ENCODE data around the gene CPLX1.

GRCh38 chr4:815464-816146, 10.3 kb downstream of the CPLX1 start:
- TF ChIP-seq, protein P1, sequence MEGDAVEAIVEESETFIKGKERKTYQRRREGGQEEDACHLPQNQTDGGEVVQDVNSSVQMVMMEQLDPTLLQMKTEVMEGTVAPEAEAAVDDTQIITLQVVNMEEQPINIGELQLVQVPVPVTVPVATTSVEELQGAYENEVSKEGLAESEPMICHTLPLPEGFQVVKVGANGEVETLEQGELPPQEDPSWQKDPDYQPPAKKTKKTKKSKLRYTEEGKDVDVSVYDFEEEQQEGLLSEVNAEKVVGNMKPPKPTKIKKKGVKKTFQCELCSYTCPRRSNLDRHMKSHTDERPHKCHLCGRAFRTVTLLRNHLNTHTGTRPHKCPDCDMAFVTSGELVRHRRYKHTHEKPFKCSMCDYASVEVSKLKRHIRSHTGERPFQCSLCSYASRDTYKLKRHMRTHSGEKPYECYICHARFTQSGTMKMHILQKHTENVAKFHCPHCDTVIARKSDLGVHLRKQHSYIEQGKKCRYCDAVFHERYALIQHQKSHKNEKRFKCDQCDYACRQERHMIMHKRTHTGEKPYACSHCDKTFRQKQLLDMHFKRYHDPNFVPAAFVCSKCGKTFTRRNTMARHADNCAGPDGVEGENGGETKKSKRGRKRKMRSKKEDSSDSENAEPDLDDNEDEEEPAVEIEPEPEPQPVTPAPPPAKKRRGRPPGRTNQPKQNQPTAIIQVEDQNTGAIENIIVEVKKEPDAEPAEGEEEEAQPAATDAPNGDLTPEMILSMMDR (conservative IDR thresholded peaks at IDR 0.05 in 1 of 2, IDR thresholded peaks at IDR 0.05 in 1 of 2; ENCODE audit: low read depth in 1 of 2, low read length in 2 of 2): no peak
- TF ChIP-seq EZH2 (IDR thresholded peaks at IDR 0.05; ENCODE audit: low read length, missing control alignments): no peak
